ENCODE data around the gene MICALL2. TPM values are rescaled to one million over a fixed set of nuclear protein-coding genes. Genes with fewer than 3 reads are reported as not detected.
"Not testable (repeated sequence)": the region's sequence is repeated elsewhere in the genome, so short reads cannot be mapped to it uniquely, and the experiment has no call there.

Gene MICALL2
- polyA plus RNA-seq, 1 donor from 2014 or later: 12.8 TPM

DNA sequence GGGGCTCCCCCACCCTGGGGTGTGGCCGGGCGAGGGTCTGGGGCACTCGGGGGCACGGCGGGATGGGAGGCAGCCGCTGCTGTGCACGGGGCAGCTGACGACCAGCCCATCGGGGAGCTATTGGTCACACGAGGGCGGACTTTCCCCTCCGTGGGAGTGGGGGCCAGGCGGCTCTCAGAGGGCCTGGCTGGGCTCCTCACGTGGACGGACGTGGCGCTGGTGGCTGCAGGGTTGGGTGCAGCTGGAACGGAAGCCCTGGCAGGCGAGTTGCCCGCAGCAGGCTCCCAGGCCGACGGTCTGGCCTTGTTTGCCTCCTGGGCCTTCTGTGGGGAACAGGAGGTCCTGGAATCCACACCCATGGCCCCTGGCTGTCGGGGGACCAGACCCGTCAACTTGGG, 14.3 kb downstream of the MICALL2 start:
- Histone ChIP-seq H3K9ac (ENCODE audit: low read length) (no peak overlapping the region), H4K20me1 (ENCODE audit: insufficient read depth) (no peaks in the 10 kb centered on the region), H3K4me2 (ENCODE audit: low read length) (no peak overlapping the region), H3K36me3 (ENCODE audit: insufficient read depth, low read length) (no peaks in the 10 kb centered on the region), H3K9me3 (ENCODE audit: low read length) (no peaks in the 10 kb centered on the region), H3K4me3 (ENCODE audit: low read length) (no peak overlapping the region), H3F3A (ENCODE audit: insufficient read depth, low read length, poor library complexity, severe bottlenecking) (no peaks in the 10 kb centered on the region), H3K9me2 (ENCODE audit: insufficient read depth, low read length) (no peaks in the 10 kb centered on the region), H3K27ac (ENCODE audit: low read length) (no peak overlapping the region), H3K79me2 (replicated peaks; ENCODE audit: insufficient read depth, low read length) (no peaks in the 10 kb centered on the region), H3K27me3 (ENCODE audit: insufficient read depth, low read depth, low read length) (no peaks in the 10 kb centered on the region), H2AFZ (ENCODE audit: low read depth, low read length) (no peak overlapping the region)
- TF ChIP-seq EP300 (conservative IDR thresholded peaks at IDR 0.05; ENCODE audit: poor library complexity, severe bottlenecking): no peak
- no peak for TF ChIP-seq POLR2AphosphoS5 (IDR thresholded peaks at IDR 0.05)
- no peak for TF ChIP-seq SMC3 (conservative IDR thresholded peaks at IDR 0.05; ENCODE audit: poor library complexity)
- no peak for TF ChIP-seq MXI1 (conservative IDR thresholded peaks at IDR 0.05; ENCODE audit: poor library complexity, severe bottlenecking)
- no peak for TF ChIP-seq EZH2 (IDR thresholded peaks at IDR 0.05; ENCODE audit: borderline replicate concordance, insufficient read depth, low read length, poor library complexity, severe bottlenecking)
- TF ChIP-seq, protein P1, sequence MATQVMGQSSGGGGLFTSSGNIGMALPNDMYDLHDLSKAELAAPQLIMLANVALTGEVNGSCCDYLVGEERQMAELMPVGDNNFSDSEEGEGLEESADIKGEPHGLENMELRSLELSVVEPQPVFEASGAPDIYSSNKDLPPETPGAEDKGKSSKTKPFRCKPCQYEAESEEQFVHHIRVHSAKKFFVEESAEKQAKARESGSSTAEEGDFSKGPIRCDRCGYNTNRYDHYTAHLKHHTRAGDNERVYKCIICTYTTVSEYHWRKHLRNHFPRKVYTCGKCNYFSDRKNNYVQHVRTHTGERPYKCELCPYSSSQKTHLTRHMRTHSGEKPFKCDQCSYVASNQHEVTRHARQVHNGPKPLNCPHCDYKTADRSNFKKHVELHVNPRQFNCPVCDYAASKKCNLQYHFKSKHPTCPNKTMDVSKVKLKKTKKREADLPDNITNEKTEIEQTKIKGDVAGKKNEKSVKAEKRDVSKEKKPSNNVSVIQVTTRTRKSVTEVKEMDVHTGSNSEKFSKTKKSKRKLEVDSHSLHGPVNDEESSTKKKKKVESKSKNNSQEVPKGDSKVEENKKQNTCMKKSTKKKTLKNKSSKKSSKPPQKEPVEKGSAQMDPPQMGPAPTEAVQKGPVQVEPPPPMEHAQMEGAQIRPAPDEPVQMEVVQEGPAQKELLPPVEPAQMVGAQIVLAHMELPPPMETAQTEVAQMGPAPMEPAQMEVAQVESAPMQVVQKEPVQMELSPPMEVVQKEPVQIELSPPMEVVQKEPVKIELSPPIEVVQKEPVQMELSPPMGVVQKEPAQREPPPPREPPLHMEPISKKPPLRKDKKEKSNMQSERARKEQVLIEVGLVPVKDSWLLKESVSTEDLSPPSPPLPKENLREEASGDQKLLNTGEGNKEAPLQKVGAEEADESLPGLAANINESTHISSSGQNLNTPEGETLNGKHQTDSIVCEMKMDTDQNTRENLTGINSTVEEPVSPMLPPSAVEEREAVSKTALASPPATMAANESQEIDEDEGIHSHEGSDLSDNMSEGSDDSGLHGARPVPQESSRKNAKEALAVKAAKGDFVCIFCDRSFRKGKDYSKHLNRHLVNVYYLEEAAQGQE (IDR thresholded peaks at IDR 0.05; ENCODE audit: borderline replicate concordance): no peak
- no peak for TF ChIP-seq TAF1 (IDR thresholded peaks at IDR 0.05; ENCODE audit: low read depth)
- TF ChIP-seq RAD21 (conservative IDR thresholded peaks at IDR 0.05): no peak
- TF ChIP-seq, protein P2, sequence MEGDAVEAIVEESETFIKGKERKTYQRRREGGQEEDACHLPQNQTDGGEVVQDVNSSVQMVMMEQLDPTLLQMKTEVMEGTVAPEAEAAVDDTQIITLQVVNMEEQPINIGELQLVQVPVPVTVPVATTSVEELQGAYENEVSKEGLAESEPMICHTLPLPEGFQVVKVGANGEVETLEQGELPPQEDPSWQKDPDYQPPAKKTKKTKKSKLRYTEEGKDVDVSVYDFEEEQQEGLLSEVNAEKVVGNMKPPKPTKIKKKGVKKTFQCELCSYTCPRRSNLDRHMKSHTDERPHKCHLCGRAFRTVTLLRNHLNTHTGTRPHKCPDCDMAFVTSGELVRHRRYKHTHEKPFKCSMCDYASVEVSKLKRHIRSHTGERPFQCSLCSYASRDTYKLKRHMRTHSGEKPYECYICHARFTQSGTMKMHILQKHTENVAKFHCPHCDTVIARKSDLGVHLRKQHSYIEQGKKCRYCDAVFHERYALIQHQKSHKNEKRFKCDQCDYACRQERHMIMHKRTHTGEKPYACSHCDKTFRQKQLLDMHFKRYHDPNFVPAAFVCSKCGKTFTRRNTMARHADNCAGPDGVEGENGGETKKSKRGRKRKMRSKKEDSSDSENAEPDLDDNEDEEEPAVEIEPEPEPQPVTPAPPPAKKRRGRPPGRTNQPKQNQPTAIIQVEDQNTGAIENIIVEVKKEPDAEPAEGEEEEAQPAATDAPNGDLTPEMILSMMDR (IDR thresholded peaks at IDR 0.05; ENCODE audit: poor library complexity, severe bottlenecking): no peak

DNA sequence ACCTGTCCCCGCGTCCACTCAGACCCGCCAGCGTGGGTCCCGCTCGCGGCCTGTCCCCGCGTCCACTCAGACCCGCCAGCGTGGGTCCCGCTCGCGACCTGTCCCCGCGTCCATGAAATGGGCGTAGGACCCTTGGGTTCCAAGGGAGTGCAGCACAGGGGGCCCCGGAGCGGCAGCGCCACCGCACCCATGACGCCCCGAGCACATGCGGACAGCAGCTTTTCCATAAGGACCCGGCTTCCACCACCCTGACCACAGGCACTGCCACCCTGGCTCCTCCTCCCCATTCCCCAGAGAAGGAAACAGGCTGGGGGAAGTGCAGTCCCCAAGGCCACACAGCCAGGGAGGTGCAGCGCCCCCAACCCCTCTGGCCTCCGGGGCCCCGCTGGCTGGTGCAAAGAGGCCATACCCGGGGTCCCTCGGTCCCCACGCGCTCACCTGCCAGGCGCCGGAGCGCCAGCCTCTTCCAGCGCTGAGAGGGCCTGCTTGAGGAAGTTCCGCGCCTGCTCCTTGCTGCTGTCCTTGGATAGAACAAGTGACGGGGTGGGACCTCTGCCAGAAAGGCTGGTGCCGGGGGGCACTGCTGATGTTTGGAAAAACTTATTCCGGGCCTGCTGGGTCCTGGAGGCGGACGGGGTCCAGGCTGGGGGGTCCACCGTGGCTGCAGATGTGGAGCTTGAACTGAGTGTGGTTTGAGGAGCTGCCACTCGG, 14.9 kb downstream of the MICALL2 start:
- no peaks in the 10 kb centered on the region for H3K27me3 ChIP-seq (ENCODE audit: insufficient read depth, low read depth, low read length)
- H3K27ac ChIP-seq (ENCODE audit: low read length): no peak overlapping the region
- no peaks in the 10 kb centered on the region for H3K79me2 ChIP-seq (replicated peaks; ENCODE audit: insufficient read depth, low read length)
- H3K9me2 ChIP-seq (ENCODE audit: insufficient read depth, low read length): no peaks in the 10 kb centered on the region
- no peak overlapping the region for H3K4me2 ChIP-seq (ENCODE audit: low read length)
- no peaks in the 10 kb centered on the region for H4K20me1 ChIP-seq (ENCODE audit: insufficient read depth)
- no peak overlapping the region for H2AFZ ChIP-seq (ENCODE audit: low read depth, low read length)
- H3F3A ChIP-seq (ENCODE audit: insufficient read depth, low read length, poor library complexity, severe bottlenecking): no peaks in the 10 kb centered on the region
- TF ChIP-seq, protein P2 (IDR thresholded peaks at IDR 0.05; ENCODE audit: poor library complexity, severe bottlenecking): no peak
- TF ChIP-seq MXI1 (conservative IDR thresholded peaks at IDR 0.05; ENCODE audit: poor library complexity, severe bottlenecking): no peak
- TF ChIP-seq TAF1 (IDR thresholded peaks at IDR 0.05; ENCODE audit: low read depth): no peak
- TF ChIP-seq, protein P1 (IDR thresholded peaks at IDR 0.05; ENCODE audit: borderline replicate concordance): no peak
- TF ChIP-seq SMC3 (conservative IDR thresholded peaks at IDR 0.05; ENCODE audit: poor library complexity): no peak
- TF ChIP-seq EZH2 (IDR thresholded peaks at IDR 0.05; ENCODE audit: borderline replicate concordance, insufficient read depth, low read length, poor library complexity, severe bottlenecking): no peak
- TF ChIP-seq EP300 (conservative IDR thresholded peaks at IDR 0.05; ENCODE audit: poor library complexity, severe bottlenecking): no peak
- no peak for TF ChIP-seq POLR2AphosphoS5 (IDR thresholded peaks at IDR 0.05)
- H3K36me3 ChIP-seq (ENCODE audit: insufficient read depth, low read length): no peaks in the 10 kb centered on the region
- H3K9me3 ChIP-seq (ENCODE audit: low read length): no peaks in the 10 kb centered on the region
- H3K4me3 ChIP-seq (ENCODE audit: low read length): no peak overlapping the region
- H3K9ac ChIP-seq (ENCODE audit: low read length): no peak overlapping the region

DNA sequence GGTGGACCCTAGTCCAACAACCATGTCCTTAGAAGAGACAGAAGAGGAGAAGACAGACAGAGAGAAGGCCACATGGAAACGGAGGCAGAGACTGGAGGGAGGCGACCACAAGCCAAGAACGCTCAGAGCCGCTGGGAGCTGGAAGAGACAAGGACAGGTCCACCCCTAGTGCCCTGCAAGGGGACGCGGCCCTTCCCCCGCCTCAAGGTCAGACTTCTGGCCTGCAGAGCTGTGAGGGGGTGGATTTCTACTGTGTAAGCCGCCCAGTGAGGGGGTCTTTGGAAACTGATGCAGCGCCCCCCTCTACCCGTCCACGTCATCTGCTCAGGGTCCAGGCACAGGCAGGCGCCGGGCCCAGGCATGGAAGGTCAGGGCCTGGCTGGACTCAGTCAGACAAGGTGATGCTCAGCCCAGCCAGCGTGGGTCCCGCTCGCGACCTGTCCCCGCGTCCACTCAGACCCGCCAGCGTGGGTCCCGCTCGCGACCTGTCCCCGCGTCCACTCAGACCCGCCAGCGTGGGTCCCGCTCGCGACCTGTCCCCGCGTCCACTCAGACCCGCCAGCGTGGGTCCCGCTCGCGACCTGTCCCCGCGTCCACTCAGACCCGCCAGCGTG, 15.6 kb downstream of the MICALL2 start:
- H3F3A ChIP-seq (ENCODE audit: insufficient read depth, low read length, poor library complexity, severe bottlenecking); H3K9me3 ChIP-seq (ENCODE audit: low read length); H3K27ac ChIP-seq (ENCODE audit: low read length); H3K9me2 ChIP-seq (ENCODE audit: insufficient read depth, low read length); H3K27me3 ChIP-seq (ENCODE audit: insufficient read depth, low read depth, low read length); H3K4me2 ChIP-seq (ENCODE audit: low read length); H2AFZ ChIP-seq (ENCODE audit: low read depth, low read length); H3K79me2 ChIP-seq (replicated peaks; ENCODE audit: insufficient read depth, low read length); H3K9ac ChIP-seq (ENCODE audit: low read length); H4K20me1 ChIP-seq (ENCODE audit: insufficient read depth); H3K36me3 ChIP-seq (ENCODE audit: insufficient read depth, low read length); H3K4me3 ChIP-seq (ENCODE audit: low read length): not testable (repeated sequence)

Data from neural cell (in vitro differentiated cells).